HepG2 (cell line): ENCODE data around the gene TNN.

Experiments used
- EED ChIP-seq: sonication (generic); formaldehyde crosslinking; IDR thresholded peaks from 2 replicates; pipeline ENCODE4 v1.5.0; 2020; ENCODE audit warnings: mild to moderate bottlenecking, missing genetic modification reagents
- MZF1 ChIP-seq: sonication (generic); formaldehyde crosslinking; IDR thresholded peaks from 2 replicates; pipeline ENCODE4 v1.8.1; 2023; ENCODE audit warnings: mild to moderate bottlenecking, missing genetic modification reagents, borderline replicate concordance
- POLR2A ChIP-seq, 2 experiments: IDR thresholded peaks; 2 replicates each; pipeline ENCODE4 v1.6.1; 2011; ENCODE audit warnings: low read depth in 2 of 2, low read length in 2 of 2, mild to moderate bottlenecking in 1 of 2, moderate library complexity in 1 of 2; ENCODE audit not compliant: insufficient read depth in 1 of 2
- TF ChIP-seq, protein P1 (sequence below): sonication (generic); formaldehyde crosslinking; IDR thresholded peaks from 2 replicates; pipeline ENCODE4 v1.5.0; 2020; ENCODE audit warnings: mild to moderate bottlenecking, missing genetic modification reagents, moderate library complexity
- TF ChIP-seq, protein P2 (sequence below): sonication (generic); formaldehyde crosslinking; IDR thresholded peaks from 2 replicates; pipeline ENCODE4 v1.5.1; 2020; ENCODE audit warnings: mild to moderate bottlenecking, moderate library complexity, missing genetic modification reagents
- TF ChIP-seq, protein P3 (sequence below): sonication (generic); formaldehyde crosslinking; IDR thresholded peaks from 2 replicates; pipeline ENCODE4 v1.5.0; 2020; ENCODE audit warnings: mild to moderate bottlenecking, missing genetic modification reagents

DNA sequence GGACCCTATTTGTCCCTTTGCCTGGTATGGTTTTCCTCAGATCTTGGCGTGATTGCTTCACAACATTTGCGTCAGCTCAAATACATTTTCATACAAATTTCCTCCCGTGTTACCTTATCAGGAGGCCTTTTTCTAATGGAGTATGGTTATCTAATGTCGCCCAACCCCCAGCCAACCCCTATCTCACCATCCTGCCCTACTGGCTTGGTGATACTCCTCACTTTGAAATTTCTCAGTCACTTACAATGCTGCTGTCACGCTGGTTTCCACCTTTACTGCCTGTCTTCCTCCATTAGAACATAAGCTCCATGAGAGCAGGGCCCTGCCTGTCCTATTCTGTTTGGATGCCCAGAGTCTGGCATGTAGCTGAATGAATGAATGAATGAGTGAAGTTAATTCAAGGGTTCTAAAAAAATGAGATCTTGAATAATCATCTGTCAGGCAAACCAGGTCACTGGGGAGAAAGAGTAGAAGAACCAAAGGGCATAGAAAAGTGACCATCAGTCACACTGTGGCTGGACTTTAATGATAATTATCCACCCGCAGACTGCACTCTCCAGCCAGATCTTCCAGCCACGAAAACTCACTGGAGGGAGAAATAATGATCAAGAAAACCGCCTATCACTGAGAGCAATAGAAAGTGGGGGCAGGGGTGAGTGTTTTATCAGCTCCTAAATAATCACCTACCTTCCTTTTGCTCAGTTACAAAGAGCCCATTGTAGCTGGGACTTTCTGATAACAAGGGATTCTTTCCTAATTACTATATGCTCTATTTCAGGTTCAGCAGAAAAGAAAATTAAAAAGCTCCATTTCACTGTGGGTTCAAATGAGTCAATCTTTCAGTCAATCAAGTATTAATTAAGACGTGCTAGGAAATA is 103.6 kb downstream of the TNN start:
- no peak for TF ChIP-seq MZF1 (CRISPR knock-in tag)
- TF ChIP-seq, protein P1, sequence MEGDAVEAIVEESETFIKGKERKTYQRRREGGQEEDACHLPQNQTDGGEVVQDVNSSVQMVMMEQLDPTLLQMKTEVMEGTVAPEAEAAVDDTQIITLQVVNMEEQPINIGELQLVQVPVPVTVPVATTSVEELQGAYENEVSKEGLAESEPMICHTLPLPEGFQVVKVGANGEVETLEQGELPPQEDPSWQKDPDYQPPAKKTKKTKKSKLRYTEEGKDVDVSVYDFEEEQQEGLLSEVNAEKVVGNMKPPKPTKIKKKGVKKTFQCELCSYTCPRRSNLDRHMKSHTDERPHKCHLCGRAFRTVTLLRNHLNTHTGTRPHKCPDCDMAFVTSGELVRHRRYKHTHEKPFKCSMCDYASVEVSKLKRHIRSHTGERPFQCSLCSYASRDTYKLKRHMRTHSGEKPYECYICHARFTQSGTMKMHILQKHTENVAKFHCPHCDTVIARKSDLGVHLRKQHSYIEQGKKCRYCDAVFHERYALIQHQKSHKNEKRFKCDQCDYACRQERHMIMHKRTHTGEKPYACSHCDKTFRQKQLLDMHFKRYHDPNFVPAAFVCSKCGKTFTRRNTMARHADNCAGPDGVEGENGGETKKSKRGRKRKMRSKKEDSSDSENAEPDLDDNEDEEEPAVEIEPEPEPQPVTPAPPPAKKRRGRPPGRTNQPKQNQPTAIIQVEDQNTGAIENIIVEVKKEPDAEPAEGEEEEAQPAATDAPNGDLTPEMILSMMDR (CRISPR knock-in tag): no peak
- no peak for TF ChIP-seq EED
- TF ChIP-seq, protein P2, sequence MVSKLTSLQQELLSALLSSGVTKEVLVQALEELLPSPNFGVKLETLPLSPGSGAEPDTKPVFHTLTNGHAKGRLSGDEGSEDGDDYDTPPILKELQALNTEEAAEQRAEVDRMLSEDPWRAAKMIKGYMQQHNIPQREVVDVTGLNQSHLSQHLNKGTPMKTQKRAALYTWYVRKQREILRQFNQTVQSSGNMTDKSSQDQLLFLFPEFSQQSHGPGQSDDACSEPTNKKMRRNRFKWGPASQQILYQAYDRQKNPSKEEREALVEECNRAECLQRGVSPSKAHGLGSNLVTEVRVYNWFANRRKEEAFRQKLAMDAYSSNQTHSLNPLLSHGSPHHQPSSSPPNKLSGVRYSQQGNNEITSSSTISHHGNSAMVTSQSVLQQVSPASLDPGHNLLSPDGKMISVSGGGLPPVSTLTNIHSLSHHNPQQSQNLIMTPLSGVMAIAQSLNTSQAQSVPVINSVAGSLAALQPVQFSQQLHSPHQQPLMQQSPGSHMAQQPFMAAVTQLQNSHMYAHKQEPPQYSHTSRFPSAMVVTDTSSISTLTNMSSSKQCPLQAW (CRISPR knock-in tag): no peak
- TF ChIP-seq, protein P3, sequence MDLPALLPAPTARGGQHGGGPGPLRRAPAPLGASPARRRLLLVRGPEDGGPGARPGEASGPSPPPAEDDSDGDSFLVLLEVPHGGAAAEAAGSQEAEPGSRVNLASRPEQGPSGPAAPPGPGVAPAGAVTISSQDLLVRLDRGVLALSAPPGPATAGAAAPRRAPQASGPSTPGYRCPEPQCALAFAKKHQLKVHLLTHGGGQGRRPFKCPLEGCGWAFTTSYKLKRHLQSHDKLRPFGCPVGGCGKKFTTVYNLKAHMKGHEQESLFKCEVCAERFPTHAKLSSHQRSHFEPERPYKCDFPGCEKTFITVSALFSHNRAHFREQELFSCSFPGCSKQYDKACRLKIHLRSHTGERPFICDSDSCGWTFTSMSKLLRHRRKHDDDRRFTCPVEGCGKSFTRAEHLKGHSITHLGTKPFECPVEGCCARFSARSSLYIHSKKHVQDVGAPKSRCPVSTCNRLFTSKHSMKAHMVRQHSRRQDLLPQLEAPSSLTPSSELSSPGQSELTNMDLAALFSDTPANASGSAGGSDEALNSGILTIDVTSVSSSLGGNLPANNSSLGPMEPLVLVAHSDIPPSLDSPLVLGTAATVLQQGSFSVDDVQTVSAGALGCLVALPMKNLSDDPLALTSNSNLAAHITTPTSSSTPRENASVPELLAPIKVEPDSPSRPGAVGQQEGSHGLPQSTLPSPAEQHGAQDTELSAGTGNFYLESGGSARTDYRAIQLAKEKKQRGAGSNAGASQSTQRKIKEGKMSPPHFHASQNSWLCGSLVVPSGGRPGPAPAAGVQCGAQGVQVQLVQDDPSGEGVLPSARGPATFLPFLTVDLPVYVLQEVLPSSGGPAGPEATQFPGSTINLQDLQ: no peak
- no peak for TF ChIP-seq POLR2A (IDR thresholded peaks at IDR 0.05; ENCODE audit: insufficient read depth in 1 of 2, low read depth in 2 of 2, low read length in 2 of 2)
